22Rv1 (cell line): ENCODE results near the gene KANSL1.

Experiments used
- CTCF ChIP-seq: fragments of 450-650 bp; IDR thresholded peaks from 2 replicates; pipeline ENCODE4 v1.5.1; 2017; ENCODE audit warnings: mild to moderate bottlenecking
- ZFX ChIP-seq: fragments of 450-650 bp; IDR thresholded peaks from 2 replicates; pipeline ENCODE4 v1.6.1; 2017; ENCODE audit warnings: antibody characterized with exemption, borderline replicate concordance

DNA sequence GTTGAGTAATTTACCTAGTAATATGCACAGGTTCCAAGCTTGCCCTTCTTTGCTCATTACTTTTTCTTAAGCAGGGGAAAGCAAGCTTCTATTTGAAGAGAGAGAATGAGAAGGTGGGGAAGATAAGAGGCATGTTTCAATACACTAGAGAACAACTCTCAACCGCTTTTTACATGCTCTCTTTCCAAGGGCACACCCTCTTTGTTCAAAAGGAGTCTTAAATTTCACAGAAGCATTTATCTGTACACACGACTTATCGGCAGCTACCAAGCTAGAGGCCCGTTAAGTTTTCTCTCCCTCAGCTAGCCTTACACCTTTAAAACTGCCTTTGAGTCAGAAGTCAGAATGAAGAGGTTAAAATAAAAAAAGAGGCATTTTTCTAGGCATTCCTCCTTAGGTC, 114.6 kb downstream of the KANSL1 start:
- no peak for TF ChIP-seq CTCF
- no peak for TF ChIP-seq ZFX
